Activated gamma-delta T cell treated with Interleukin-2 at 50 U/mL for 16 hours (primary cell): Measurements from ENCODE around the gene SCYGR8.
"Not testable (repeated sequence)": the region's sequence is repeated elsewhere in the genome, so short reads cannot be mapped to it uniquely, and the experiment has no call there.

Experiments
- DNase-seq: peaks from one replicate; pipeline ENCODE4 v3.0.0-alpha.2; 2020

The SCYGR8 gene

GRCh38 chr2:227745594-227745993 lies at the start of gene SCYGR8:
Gene SCYGR8, plus strand, starts transcription at chr2:227745894. Its CDS starts 0 bp downstream, at chr2:227745894.
- DNase-seq = no peak

DNA sequence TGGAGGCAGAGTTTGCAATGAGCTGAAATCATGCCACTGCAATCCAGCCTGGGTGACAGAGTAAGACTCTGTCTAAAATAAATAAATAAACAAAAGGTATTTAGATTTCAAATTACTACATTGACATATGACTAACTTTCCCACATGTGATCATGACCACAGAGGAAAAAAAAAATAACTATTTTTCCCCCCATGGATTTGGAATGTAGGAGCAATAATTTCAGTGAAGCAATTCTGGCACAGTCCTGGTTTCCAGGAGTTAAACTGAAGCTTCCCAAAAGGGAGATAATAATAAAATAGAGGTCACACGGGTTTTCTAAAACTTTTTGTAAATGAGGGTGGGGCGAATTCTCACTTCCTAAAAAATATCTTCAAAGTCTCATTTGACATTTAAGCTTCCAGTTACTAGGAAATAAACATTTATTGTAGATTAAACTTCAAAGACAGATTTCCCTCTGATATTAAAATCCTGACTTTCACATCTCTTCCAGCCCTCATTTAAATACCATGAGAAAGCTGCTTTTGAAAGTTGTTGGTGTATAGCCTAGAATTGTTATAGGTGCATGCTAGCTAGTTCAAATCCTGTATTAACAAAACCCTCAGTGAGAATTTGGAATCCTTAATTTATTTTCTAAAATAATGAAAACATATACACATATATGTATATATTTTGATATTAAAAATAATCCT lies 48.6 kb upstream of the SCYGR8 start:
- no peak for DNase-seq

DNA sequence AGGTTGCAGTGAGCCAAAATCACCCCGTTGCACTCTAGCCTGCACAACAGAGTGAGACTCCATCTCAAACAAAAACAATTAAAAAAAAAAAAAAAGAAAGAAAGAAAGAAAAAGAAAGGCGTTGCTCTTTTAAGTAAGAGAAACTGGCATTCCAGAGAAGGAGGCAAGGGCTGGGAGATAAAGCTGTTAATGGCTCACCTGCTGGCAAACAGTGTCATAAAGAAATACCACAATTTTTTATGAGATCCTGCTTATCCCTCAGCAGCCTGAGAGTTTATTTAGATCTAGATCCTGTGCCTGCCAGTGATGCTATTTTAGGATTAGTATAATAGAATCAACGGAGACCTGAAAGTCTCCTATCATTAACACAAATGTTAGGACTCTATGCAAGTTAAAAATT lies 44.1 kb upstream of the SCYGR8 start:
- no peak for DNase-seq

DNA sequence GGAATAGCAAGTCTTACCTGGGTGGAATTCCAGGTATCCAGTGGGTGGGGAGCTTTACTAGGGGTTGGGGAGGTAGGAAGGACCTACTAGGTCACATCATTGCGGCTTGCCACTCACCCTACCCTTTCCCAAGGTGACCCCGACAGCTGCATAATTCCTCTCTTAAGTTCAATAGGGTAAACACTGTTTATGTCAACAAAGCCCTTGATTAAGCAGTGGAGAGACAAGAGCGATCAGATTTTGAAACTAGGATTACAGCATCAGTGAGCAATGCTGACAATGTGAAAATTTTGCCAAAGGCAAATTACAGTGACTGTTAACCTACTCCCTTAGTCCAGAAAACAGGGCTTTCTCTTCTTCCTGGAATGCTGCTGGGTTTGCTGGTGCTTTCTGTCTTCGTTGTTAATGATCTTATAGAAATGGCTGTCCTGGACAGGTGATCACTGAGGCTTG lies 42.4 kb upstream of the SCYGR8 start:
- no peak for DNase-seq

- DNase-seq = no peak
Observed at GRCh38 chr2:227703961-227704360, 41.7 kb upstream of the SCYGR8 start.

DNA sequence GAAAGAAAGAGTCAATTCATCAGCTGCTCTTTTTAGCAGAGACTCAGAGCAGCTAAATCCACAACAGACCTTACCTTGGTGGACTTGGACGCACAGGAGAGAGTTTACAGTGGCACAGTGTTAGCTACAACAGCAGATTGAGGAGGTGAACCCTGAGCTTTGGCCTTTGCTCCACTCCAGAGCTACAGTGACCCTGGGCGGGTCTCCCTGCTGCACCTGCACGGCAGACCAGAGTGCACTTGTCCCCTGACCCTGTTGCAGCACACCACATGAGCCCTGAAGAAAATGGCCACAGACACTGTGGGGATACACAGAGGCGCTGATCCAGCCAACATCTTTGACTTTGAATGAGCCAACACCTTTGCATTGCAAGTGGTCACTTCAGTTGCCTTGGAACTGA lies 38.8 kb upstream of the SCYGR8 start:
- DNase-seq = no peak

GRCh38 chr2:227707390-227707789 lies 38.3 kb upstream of the SCYGR8 start:
- no peak for DNase-seq

DNA sequence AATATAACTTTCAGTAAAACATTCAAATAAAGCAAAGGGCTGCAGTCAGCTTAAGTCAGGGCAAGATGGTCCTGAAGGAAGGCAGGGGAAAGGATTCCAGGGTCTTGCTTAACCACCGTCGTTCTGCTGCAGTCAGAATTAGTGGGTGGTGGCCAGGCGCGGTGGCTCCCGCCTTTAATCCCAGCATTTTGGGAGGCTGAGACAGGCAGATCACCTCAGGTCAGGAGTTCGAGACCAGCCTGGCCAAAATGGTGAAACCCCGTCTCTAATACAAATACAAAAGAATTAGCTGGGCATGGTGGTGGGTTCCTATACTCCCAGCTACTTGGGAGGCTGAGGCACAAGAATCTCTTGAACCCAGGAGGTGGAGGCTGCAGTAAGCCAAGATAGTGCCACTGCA lies 34.7 kb upstream of the SCYGR8 start:
- no peak for DNase-seq

DNA sequence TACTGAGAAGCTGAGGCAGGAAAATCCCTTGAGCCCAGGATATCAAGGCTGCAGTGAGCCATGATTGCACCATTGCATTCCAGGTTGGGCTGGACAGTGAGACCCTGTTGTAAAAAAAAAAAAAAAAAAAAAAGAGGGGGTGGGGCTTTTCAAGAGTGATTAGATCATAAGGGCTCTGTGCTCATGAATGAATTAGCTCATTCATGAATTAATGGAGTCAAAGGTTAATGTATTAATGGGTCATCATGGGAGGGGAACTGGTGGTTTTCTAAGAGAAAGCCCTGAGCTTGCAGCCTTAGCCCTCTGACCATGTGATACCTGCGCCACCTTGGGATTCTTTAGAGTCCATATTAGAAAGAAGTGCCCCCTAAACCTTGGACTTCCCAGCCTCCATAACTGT lies 32.4 kb upstream of the SCYGR8 start:
- no peak for DNase-seq

GRCh38 chr2:227716501-227716900 lies 29.2 kb upstream of the SCYGR8 start:
- DNase-seq = no peak

DNA sequence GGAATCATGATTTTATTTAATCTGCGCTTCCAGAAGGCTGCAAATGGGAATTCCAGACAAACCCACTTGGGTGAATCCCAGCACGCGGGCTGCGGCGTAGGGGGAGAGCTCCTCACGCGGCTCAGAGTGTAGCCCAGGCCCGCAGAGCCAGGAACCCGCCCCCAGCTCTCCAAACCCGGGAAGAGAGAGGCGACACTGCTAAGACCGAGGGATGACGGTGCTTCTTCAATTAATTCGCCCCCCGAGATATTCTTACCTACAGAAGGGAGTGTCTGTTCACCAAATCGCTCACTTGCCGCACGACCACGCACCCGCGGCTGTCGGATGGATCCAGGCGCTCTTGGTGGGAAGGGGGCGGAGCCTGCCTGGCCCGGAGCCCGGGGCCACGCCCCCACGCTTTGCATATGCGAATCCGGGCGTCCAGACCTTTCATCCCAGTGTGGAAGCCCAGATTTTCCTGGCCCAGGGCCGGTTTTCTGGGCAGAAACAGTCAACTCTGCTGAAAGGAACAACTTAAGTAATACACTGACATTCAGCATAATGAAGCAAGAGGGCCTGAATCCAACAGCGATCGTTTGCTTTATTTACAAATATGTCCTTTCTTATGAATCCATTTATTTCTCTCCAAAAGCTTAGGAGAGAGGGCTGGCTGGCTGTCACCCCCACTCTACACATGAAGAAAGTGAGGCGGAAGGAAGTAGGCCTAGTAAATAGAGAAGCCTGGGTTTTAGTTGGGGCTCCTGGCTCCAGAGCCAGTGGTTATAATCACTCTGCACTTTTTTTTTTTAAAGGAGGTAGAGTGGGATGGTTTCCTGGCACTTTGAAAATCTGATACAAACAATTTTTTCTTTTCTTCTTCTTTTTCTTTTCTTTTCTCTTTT lies 27.8 kb upstream of the SCYGR8 start, which contains the start of gene SLC19A3:
Gene SLC19A3, minus strand, starts transcription at position 342 of the 881 bp plus-strand sequence. CDS start 15,710 bp downstream, outside the sequence.
- no peak for DNase-seq

DNA sequence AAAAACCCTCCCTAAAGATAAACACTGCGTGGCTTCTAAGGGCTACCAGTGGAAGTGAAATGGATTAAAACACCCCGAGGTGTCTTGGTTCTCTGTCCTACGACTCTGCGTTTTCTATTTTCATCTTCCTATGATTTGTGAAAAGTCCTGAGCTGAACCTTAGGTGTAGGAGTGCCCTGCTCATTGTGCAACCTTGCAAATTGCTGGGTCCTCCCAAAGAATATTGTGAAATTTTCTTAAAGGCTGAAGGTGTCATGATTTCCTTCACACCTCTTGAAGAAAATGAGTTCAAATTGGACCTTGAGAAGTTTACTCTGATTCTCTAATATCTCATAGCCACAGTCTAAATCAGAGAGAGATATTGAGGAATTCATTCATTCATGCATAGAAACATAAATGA lies 26.1 kb upstream of the SCYGR8 start:
- DNase-seq = no peak

GRCh38 chr2:227720680-227721079 lies 25.0 kb upstream of the SCYGR8 start:
- no peak for DNase-seq

DNA sequence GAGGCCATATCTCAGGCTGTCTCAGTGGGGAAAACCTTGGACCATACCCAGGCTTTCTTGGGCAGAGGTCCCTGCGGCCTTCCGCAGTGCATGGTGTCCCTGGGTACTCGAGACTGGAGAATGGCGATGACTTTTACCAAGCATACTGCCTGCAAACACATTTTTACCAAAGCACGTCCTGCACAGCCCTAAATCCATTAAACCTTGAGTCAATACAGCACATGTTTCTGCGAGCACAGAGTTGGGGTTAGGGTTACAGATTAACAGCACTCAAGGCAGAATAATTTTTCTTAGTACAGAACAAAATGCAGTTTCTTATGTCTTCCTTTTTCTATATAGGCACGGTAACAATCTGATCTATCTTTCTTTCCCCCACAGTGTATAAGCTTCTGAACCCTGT lies 22.9 kb upstream of the SCYGR8 start:
- DNase-seq = not testable (repeated sequence)

DNA sequence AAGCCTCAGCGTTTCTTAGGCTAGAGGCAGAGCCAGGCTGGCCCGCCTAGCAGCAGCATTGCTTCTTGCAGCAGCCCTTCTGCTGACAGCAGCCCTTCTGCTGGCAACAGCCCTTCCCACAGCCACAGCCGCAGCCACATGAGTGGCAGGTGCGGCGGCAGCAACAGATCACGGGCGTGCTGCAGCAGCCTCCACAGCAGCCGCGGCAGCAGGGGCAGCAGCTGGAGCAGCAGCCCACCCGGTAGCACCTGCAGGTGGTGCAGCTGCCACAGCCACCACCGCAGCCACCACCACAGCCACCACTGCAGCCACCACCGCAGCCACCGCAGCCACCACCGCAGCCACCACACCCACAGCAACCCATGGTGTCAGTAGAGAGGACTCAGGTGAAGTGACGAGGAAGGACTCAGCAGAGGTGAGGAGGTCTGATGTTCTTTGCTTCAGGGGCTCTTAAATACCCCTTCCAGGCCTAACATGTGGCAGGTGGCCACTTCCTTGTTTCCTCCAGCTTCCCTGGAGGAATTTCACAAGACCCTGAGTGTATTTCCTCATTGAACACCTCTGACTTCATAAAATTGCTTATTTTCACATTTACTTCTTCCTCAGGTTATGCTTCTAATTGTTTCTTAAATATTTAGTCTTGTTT lies 21.2 kb upstream of the SCYGR8 start, which contains the start of gene SCYGR6:
Gene SCYGR6, minus strand, starts transcription at position 364 of the 646 bp plus-strand sequence. Its CDS starts 0 bp downstream, at position 364.
- no peak for DNase-seq

GRCh38 chr2:227728035-227728434 lies 17.7 kb upstream of the SCYGR8 start, which contains the start of gene SCYGR7:
Gene SCYGR7, plus strand, starts transcription at chr2:227728335. Its CDS starts 0 bp downstream, at chr2:227728335.
- no peak for DNase-seq

DNA sequence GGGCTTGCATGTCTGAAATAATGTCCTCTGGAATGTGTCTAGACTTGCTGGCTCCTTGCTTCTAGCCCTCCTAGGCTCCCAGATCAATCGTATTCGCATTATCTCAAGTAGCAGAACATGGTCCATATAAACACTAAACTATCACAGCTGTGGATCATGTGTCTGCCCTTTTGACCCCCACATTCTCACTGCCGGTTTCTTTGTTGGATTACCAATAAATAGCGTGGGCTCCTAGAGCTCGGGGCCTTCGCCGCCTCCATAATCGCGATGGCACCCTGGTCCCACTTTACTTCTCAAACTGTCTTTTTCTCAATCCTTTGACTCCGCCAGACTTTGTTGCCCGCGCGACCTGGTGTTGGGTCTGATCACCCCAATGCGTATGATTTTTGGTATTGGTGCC lies 6.3 kb upstream of the SCYGR8 start:
- no peak for DNase-seq

GRCh38 chr2:227740705-227741104 lies 5.0 kb upstream of the SCYGR8 start:
- not testable (repeated sequence) for DNase-seq

- no peak for DNase-seq
Observed at GRCh38 chr2:227748079-227748478, 2.4 kb downstream of the SCYGR8 start.

DNA sequence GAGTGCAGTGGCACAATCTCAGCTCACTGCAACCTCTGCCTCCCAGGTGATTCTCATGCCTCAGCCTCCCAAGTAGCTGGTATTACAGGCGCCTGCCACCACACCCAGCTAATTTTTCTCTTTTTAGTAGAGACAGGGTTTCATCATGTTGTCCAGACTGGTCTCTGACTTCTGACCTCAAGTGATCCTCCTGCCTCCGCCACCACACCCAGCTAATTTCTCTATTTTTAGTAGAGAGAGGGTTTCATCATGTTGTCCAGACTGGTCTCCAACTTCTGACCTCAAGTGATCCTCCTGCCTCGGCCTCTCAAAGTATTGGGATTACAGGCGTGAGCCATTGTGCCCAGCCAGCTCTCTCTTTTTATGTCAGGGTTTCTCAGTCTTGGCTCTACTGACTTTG lies 10.6 kb downstream of the SCYGR8 start:
- DNase-seq = not testable (repeated sequence)

DNA sequence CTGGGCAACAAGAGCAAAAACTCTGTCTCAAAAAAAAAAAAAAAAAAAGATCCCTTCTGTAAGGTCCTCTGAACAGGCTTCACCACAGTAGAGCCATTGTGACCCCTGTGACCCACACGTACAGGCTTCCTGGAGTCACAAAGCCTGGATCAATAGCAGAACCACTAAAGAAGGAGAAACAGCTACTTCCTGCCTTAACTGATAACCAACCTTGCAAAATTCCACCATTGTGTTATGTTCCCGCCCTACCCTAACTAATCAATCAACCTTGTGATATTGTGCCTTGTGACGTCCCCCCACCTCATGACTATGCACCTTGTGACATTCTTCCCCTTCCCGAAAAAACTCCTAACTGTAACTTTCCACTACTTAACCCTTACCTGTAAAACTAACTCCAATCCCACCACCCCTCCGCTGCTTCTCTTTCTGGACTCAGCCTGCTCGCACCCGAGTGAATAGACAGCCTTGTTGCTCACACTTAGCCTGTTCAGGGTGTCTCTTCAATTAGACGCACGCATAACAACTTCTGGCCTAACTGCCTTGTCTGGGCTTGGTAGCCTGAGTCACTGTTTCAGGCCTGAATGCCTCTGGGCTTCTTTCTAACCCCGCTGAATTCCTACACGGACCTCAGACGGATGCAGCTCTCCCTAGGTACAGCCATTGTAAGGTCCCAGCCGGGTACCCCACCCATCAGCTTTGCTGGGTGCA lies 13.9 kb downstream of the SCYGR8 start:
- DNase-seq = no peak

GRCh38 chr2:227761740-227762476 lies 16.2 kb downstream of the SCYGR8 start:
- DNase-seq = no peak
